Stimulated activated CD8-positive, alpha-beta memory T cell treated with anti-CD3 and anti-CD28 coated beads, Interleukin-4, amount 100 ng/mL, for 4 hours (primary cell): ENCODE results near the gene CX3CL1.
A peak's percentile ranks its signal among the peaks of the same experiment; 100 is the strongest.
"Not testable (repeated sequence)": the region's sequence is repeated elsewhere in the genome, so short reads cannot be mapped to it uniquely, and the experiment has no call there.

ENCODE experiments used
- DNase-seq, 2 donors: peaks; one replicate each; pipeline ENCODE4 v3.0.0-alpha.2; 2020; ENCODE audit warnings: low read depth in 2 of 2, low spot score in 1 of 2

CX3CL1 gene

DNA sequence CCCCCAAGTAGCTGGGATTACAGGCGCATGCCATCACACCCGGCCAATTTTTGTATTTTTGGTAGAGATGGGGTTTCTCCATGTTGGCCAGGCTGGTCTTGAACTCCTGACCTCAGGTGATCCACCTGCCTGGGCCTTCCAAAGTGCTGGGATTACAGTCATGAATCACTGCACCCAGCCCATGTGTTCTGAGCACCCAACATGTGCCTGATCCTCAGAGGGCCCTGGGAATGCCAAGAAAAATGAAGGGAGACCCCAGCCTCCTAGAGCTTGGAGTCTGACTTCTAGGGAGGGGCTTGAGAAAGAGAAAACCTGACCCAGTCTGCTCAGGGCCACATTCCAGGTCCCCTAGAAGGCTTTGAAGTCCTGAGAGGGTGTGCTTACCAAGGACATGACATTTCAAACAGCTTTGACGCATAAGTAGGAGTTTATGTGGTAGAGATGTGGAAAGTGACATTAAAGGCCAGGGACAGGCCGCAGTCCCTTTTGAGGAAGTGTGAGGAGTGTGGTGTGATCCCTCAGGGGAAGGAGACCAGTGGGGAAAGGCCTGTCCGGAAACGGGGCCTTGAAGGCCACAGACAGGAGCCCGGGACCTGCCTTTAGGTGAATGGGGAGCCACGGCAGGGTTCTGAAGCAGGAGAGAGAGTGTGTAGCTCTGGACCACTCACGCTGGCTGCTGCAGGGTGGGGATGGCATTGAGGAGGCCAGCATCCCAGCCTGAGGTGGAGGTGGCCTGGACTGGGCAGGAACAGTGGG lies 14.8 kb upstream of the CX3CL1 start:
- DNase-seq = no peak

GRCh38 chr16:57358086-57358420 lies 14.2 kb upstream of the CX3CL1 start:
- DNase-seq = no peak

DNA sequence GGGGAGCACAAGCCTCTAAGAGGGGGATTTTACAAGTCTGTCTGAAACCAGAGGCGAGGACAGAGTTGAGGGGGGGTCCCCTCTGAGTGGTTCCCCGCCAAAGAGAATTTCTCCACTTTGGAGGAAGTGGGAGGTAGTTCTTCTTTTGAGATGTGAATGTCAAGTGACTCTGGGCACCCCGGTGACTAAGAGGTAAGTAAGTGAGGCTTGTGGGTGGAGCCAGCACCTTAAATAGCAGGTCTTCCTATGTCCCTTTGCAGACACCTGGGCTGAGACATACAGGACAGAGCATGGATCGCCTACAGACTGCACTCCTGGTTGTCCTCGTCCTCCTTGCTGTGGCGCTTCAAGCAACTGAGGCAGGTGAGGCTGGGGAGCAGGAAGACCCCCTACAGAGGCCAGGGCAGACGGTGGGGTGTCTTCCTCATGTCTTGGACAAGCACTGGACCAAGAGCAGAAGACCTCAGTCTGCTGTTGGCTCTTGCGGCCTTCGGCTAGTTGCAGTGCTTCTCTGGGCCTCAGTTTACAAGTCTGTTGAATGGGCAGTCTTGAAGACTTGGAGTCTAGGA lies 13.7 kb upstream of the CX3CL1 start, which contains the start of gene CCL22:
CCL22 (plus strand) TSS at position 257 of the 569 bp plus-strand sequence; CDS start at position 291, 34 bp downstream.
- DNase-seq = no peak

DNA sequence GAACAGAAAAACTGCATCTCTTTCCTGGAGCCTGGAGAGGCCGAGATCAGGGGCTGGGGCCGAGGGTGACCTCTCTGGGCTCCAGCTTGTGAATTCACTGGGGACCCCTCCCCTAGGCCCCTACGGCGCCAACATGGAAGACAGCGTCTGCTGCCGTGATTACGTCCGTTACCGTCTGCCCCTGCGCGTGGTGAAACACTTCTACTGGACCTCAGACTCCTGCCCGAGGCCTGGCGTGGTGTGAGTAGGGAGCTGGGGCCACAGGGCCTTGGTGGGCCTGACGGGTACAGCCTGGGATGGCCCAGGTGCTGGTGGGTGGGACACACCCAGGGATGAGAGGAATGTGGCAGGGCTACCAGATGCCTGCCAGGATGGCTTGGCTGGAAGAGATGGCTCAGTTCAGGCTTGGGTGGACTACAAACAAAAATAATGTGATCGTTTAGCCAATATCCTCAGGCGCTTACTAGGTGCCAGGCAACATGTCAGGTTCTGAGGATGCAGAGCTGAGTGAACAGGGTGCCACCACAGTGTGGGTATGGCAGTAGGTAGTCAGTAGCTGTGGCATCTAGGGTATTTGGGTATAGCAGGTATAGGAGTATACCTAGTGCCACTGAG lies 11.9 kb upstream of the CX3CL1 start:
- DNase-seq = no peak

DNA sequence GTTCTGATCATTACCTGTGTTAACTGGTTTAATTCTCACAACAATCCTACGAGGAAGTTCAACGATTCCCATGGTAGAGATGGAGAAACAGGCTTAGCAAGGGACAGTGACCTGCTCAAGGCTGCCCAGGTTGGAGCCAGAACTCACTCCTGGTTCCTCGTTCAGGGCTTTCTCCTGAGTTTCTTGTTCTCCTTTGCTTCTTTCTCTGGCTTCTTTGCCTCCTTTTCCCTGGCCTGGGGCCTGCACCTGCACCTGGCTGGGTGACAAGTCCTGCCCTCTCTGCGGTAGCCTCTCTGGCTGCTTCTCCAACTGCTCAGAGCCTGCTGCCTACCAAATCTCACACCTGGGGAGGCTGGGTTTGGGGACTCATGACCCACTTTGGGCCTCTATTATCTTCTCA lies 10.9 kb upstream of the CX3CL1 start:
- DNase-seq = no peak

DNA sequence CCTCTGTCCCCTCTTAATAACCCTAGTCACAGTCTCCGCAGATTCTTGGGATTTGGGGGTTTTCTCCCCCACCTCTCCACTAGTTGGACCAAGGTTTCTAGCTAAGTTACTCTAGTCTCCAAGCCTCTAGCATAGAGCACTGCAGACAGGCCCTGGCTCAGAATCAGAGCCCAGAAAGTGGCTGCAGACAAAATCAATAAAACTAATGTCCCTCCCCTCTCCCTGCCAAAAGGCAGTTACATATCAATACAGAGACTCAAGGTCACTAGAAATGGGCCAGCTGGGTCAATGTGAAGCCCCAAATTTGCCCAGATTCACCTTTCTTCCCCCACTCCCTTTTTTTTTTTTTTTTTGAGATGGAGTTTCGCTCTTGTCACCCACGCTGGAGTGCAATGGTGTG lies 8.1 kb upstream of the CX3CL1 start:
- no peak for DNase-seq

GRCh38 chr16:57366544-57367040 lies 5.7 kb upstream of the CX3CL1 start:
- no peak for DNase-seq

DNA sequence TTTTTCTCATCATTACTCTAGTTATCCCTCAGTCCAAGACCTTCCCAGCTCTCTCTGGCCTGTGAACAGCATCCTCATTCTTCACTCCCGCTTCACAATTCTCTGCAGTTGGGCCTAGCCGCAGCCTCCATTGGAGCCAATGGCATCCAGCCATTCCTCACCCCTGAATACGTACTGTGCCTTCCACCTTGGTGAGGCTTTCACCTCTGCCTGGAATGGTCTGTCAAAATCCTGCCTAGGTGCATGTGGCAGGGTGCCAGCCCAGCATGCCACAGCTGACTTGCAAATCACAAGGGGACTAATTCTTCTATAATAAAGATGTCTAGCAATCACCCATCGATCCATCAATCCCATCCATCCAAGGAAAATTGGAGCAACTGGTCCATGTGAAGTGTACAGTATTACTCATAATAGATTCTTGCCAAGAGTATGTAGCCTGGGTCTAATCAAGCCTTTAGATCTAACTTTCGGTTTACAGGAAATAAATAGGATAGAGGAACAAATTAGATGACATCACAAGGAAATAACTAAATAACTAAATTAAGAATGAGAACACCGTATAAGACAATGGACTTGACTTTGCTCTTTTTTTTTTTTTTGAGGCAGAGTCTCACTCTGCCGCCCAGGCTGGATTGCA lies 5.1 kb upstream of the CX3CL1 start:
- DNase-seq = no peak

DNA sequence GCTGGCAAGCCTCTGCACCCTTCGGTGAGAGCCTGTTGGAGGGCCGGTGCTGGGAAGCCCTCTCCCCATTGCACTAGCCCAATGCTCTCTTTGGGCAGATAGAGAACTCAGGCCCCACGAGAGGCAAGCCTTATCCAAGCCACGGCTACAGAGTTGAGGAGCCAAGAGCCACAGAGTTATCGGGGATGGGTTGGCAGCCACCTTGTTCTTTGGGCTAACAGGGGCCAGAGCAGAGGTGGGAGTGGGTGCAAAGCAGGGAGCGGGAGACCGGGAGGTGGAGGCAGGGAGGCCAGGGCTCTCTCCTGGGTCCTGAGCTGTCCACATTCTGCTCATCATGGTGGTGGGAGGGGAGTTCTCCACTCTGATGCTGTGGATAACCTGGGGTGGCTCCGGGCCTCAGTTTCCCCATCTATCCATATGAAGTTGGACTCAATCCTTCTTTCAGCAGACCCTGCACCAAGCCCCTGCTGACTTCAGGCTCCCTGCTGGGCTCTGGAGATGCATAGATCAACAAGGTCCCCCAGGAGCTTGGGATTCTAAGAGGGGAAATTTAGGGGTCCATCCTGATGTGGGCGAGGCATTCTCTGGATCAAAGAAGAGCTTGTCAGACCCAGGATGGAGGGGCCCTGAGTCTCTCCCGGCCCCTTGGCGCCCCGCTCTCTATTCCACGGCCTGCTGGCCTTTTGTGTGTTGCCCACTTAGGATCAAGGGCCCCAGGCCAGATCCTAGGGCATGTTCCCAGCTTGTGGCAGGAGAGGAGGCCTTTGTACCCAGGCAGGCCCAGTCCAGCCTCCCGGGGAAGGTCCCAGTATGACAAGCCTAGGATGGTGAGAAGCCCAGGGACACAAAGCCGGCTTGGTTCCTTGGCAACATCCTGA lies 557 bp upstream of the CX3CL1 start:
- DNase-seq = no peak

- no peak for DNase-seq
Measured at GRCh38 chr16:57373117-57373947, 1.0 kb downstream of the CX3CL1 start.

DNA sequence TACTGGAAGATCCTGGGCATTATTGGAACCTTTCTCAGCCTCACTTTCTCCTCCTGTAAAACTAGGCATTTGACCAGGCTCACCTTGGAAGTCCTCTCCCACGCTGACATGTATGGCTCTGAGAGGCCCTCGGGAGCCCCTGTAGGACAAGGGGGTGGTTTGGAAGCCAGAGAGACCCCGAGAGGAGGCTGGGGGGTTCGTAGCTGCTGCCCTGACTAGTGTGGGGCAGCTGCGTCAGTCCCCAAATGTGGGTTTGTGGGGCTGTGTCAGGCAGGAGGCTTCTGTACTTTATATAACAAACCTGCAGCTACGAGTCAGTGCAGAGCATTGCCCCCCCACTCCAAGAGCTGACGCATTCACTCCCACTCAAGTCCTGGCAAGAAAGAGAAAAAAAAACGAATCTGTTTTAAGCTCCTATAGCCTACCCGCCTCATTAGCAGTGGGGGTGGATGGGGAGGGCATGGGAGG lies 1.8 kb downstream of the CX3CL1 start:
- no peak for DNase-seq

DNA sequence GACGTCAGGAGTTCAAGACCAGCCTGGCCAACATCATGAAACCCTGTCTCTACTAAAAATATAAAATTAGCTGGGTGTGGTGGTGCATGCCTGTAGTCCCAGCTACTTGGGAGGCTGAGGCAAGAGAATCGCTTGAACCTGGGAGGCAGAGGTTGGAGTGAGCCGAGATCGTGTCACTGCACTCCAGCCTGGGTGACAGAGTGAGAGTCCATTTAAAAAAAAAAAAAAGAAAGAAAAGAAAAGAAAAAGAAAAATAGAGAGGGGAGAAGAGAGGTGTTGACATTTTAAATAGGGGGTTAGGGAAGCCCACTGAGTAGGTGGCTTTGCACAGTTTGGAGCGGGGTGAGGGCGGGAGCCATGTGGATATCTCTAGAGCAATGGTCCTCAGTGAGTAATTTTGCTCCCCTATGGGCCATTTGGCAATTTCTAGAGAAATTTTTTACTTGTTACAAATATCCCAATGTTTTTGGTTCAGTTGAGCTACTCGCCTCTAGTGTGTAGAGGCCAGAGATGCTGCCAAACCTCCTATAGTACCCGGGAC lies 2.7 kb downstream of the CX3CL1 start:
- DNase-seq = not testable (repeated sequence)

DNA sequence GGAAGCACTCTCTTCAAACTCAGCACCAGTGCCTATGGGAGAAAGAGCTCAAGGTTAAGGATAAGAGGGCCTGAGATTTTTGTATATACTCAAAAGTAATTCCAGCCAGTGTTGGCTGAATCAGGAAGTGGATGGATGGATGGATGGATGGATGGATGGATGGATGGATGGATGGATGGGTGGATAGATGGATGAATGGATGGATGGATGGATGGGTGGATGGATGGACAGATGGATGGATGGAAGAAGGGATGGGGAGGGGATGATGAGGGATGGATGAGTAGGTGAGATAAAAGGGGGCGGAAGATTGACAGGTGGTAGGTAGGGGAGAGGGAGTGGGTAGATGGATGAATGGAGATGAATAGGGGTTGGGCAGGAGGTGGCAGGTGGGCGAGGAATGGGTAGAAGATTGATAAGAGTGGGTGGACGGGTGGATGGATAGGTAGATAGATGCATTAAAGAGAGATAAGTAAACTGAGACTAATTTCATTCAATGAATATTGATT lies 4.1 kb downstream of the CX3CL1 start:
- no peak for DNase-seq

DNA sequence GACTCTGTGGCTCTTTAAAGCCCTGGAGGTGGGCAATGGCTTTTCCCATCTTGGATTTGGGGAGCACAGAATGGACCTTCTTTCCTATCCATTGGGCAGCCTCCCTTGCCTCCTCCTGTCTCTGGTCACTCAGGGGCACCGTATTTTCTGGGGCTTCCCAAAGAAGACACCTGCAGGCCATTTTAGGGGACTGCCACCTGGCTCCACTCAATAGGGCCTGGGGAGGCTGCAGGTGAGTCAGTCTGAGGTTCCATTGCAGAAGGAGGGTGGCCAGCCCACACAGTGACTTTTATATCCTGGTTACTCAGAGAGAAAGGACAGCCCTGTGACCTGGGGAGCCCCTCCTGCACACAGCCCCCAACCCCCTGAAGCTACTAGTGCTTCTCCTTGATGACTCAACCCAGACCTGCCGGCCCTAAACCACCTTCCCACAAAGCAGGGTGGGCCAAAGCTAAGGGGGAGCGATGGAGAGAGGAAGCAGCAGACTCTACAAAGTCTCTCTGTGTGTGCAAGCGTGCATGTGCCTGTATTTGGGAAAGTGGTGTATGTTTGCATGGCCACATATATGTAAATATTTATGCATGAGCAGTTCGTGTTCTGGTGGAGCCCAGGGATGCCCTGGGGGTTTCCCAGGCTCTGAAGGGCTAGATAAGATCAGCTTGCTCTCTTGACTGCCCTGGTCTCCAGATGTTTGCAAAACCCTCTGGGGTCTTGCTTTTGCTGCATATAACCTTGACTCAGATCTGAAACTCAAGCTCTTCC lies 5.0 kb downstream of the CX3CL1 start:
- DNase-seq = peak in 1 of 2 donors; percentile 4

GRCh38 chr16:57379579-57379978 lies 7.3 kb downstream of the CX3CL1 start:
- DNase-seq = no peak

- no peak for DNase-seq
Measured at GRCh38 chr16:57380671-57381462, 8.6 kb downstream of the CX3CL1 start.

GRCh38 chr16:57381791-57382534 lies 9.7 kb downstream of the CX3CL1 start:
- no peak for DNase-seq
